IPS-18c (cell line): ENCODE measurements around the gene CCDC78.
A peak's percentile ranks its signal among the peaks of the same experiment; 100 is the strongest.

Experiments used
- H3K4me3 ChIP-seq: 2 replicates; pipeline ENCODE4 v1.7.0; 2013; ENCODE audit warnings: low read depth, mild to moderate bottlenecking, low read length, moderate library complexity; ENCODE audit not compliant: insufficient read depth
- H3K9me3 ChIP-seq: one replicate; pipeline ENCODE4 v1.6.1; 2013; ENCODE audit warnings: mild to moderate bottlenecking, low read length, moderate library complexity; ENCODE audit not compliant: control insufficient read depth, insufficient read depth

The CCDC78 gene

GRCh38 chr16:680967-681745, 45.1 kb downstream of the CCDC78 start:
- no peaks in the 10 kb centered on the region for H3K9me3 ChIP-seq
- peak overlapping the region; percentile 80 for H3K4me3 ChIP-seq

GRCh38 chr16:680625-680945, 45.7 kb downstream of the CCDC78 start:
- peak overlapping the region; percentile 80 for H3K4me3 ChIP-seq

GRCh38 chr16:679814-680624, 46.2 kb downstream of the CCDC78 start, which contains the start of gene STUB1:
Gene STUB1 (plus strand): TSS chr16:680410. CDS start chr16:680526, 116 bp downstream.
- H3K4me3 ChIP-seq: peak within 1 kb of the TSS; percentile 80

More at GRCh38 chr16:680625-680945, 45.7 kb downstream of the CCDC78 start:
- no peaks in the 10 kb centered on the region for H3K9me3 ChIP-seq

GRCh38 chr16:678858-679813, 47.1 kb downstream of the CCDC78 start:
- Histone ChIP-seq H3K9me3 (no peaks in the 10 kb centered on the region), H3K4me3 (peak overlapping the region; percentile 40)

More at GRCh38 chr16:679814-680624, 46.2 kb downstream of the CCDC78 start, which contains the start of gene STUB1:
- H3K9me3 ChIP-seq: no peaks in the 10 kb centered on the region

- H3K9me3 ChIP-seq: no peaks in the 10 kb centered on the region
- H3K4me3 ChIP-seq: no peak overlapping the region
Observed at GRCh38 chr16:678209-678857, 47.9 kb downstream of the CCDC78 start.

- no peaks in the 10 kb centered on the region for H3K9me3 ChIP-seq
- peak overlapping the region; percentile 15; the same call in 1 of the 2 replicates for H3K4me3 ChIP-seq
Observed at GRCh38 chr16:677316-678190, 48.7 kb downstream of the CCDC78 start.

- Histone ChIP-seq H3K4me3 (peak overlapping the region; percentile 15; the same call in 1 of the 2 replicates), H3K9me3 (no peaks in the 10 kb centered on the region)
Observed at GRCh38 chr16:676913-677312, 49.3 kb downstream of the CCDC78 start.

- Histone ChIP-seq H3K9me3 (no peaks in the 10 kb centered on the region), H3K4me3 (peak overlapping the region; percentile 15; the same call in 1 of the 2 replicates)
Observed at GRCh38 chr16:676565-676902, 49.7 kb downstream of the CCDC78 start.

GRCh38 chr16:675884-676564, 50.2 kb downstream of the CCDC78 start:
- no peaks in the 10 kb centered on the region for H3K9me3 ChIP-seq
- peak overlapping the region; percentile 47 for H3K4me3 ChIP-seq

- H3K4me3 ChIP-seq: peak within 1 kb of the TSS; percentile 47
Observed at GRCh38 chr16:674968-675883, 51.0 kb downstream of the CCDC78 start, which contains the start of gene RHBDL1. Gene RHBDL1 (plus strand): TSS chr16:675671. CDS start chr16:675791, 120 bp downstream.

GRCh38 chr16:674214-674881, 51.9 kb downstream of the CCDC78 start:
- Histone ChIP-seq H3K9me3 (no peaks in the 10 kb centered on the region), H3K4me3 (peak overlapping the region; percentile 0; the same call in 1 of the 2 replicates)

More at GRCh38 chr16:674968-675883, 51.0 kb downstream of the CCDC78 start, which contains the start of gene RHBDL1:
- H3K9me3 ChIP-seq: no peaks in the 10 kb centered on the region

GRCh38 chr16:673399-673991, 52.7 kb downstream of the CCDC78 start:
- H3K4me3 ChIP-seq: no peak overlapping the region

GRCh38 chr16:672851-673250, 53.4 kb downstream of the CCDC78 start:
- Histone ChIP-seq H3K4me3 (no peak overlapping the region), H3K9me3 (no peaks in the 10 kb centered on the region)

More at GRCh38 chr16:673399-673991, 52.7 kb downstream of the CCDC78 start:
- H3K9me3 ChIP-seq: no peaks in the 10 kb centered on the region
